SK-N-SH treated with all-trans-retinoic acid at 6 μM for 48 hours (cell line): ENCODE measurements around the gene IL10RA.

Source experiments
- ATAC-seq: fragments of 200-7000 bp; cut with Tn5 transposase; 3 replicates; pipeline ENCODE4 v1.9.1; 2020; ENCODE audit warnings: mild to moderate bottlenecking, moderate library complexity
- ARNTL ChIP-seq: fragments of 450-650 bp; formaldehyde crosslinking; IDR thresholded peaks from 2 replicates; pipeline ENCODE4 v1.5.0; 2020; ENCODE audit warnings: low read depth, mild to moderate bottlenecking, moderate library complexity, borderline replicate concordance
- BACH2 ChIP-seq: fragments of 250-450 bp; sonication (Bioruptor Pico); IDR thresholded peaks from 2 replicates; pipeline ENCODE4 v1.9.0; 2021; ENCODE audit warnings: mild to moderate bottlenecking, borderline replicate concordance
- CSDC2 ChIP-seq: fragments of 250-450 bp; sonication (Bioruptor Pico); IDR thresholded peaks from 2 replicates; pipeline ENCODE4 v1.5.0; 2020; ENCODE audit warnings: mild to moderate bottlenecking, moderate library complexity
- CSRNP3 ChIP-seq: fragments of 250-450 bp; sonication (Bioruptor Pico); IDR thresholded peaks from 2 replicates; pipeline ENCODE4 v1.5.1; 2021; ENCODE audit warnings: mild to moderate bottlenecking, moderate library complexity
- ESRRG ChIP-seq: fragments of 250-450 bp; sonication (Bioruptor Pico); IDR thresholded peaks from 2 replicates; pipeline ENCODE4 v1.6.1; 2021; ENCODE audit warnings: mild to moderate bottlenecking
- GLIS3 ChIP-seq: fragments of 250-450 bp; sonication (Bioruptor Pico); IDR thresholded peaks from 2 replicates; pipeline ENCODE4 v1.5.0; 2020; ENCODE audit warnings: mild to moderate bottlenecking, moderate library complexity
- ISL1 ChIP-seq: fragments of 250-450 bp; sonication (Bioruptor Pico); IDR thresholded peaks from 2 replicates; pipeline ENCODE4 v2.1.2; 2022; ENCODE audit warnings: mild to moderate bottlenecking, moderate library complexity
- POU6F1 ChIP-seq: fragments of 250-450 bp; sonication (Bioruptor Pico); IDR thresholded peaks from 2 replicates; pipeline ENCODE4 v1.8.0; 2021; ENCODE audit warnings: low read depth, mild to moderate bottlenecking, moderate library complexity, borderline replicate concordance
- RARB ChIP-seq: fragments of 250-450 bp; sonication (Bioruptor Pico); IDR thresholded peaks from 2 replicates; pipeline ENCODE4 v1.8.0; 2021; ENCODE audit warnings: mild to moderate bottlenecking, moderate library complexity
- SNAI2 ChIP-seq: fragments of 250-450 bp; sonication (Bioruptor Pico); IDR thresholded peaks from 2 replicates; pipeline ENCODE4 v1.5.0; 2020; ENCODE audit warnings: mild to moderate bottlenecking, moderate library complexity
- TCF4 ChIP-seq: fragments of 250-450 bp; sonication (Bioruptor Pico); IDR thresholded peaks from 2 replicates; pipeline ENCODE4 v1.8.0; 2021; ENCODE audit warnings: mild to moderate bottlenecking, moderate library complexity, borderline replicate concordance
- TOX ChIP-seq: fragments of 250-450 bp; sonication (Bioruptor Pico); IDR thresholded peaks from 2 replicates; pipeline ENCODE4 v1.8.0; 2021; ENCODE audit warnings: mild to moderate bottlenecking, moderate library complexity, borderline replicate concordance
- TSHZ2 ChIP-seq: fragments of 250-450 bp; sonication (Bioruptor Pico); IDR thresholded peaks from 2 replicates; pipeline ENCODE4 v1.5.0; 2020; ENCODE audit warnings: mild to moderate bottlenecking, moderate library complexity
- ZC3H10 ChIP-seq: fragments of 250-450 bp; sonication (Bioruptor Pico); IDR thresholded peaks from 2 replicates; pipeline ENCODE4 v1.5.1; 2021; ENCODE audit warnings: mild to moderate bottlenecking, moderate library complexity
- ZFP30 ChIP-seq: fragments of 450-650 bp; formaldehyde crosslinking; IDR thresholded peaks from 2 replicates; pipeline ENCODE4 v1.5.0; 2022; ENCODE audit warnings: mild to moderate bottlenecking, moderate library complexity
- ZNF70 ChIP-seq: fragments of 450-650 bp; formaldehyde crosslinking; IDR thresholded peaks from 2 replicates; pipeline ENCODE4 v1.5.0; 2020; ENCODE audit warnings: mild to moderate bottlenecking, moderate library complexity
- ZNF8 ChIP-seq: fragments of 450-650 bp; formaldehyde crosslinking; IDR thresholded peaks from 2 replicates; pipeline ENCODE4 v1.5.0; 2020; ENCODE audit warnings: mild to moderate bottlenecking, moderate library complexity

Gene IL10RA

GRCh38 chr11:117999354-117999993, 13.3 kb downstream of the IL10RA start:
- ATAC-seq = no peak
- no peak for TF ChIP-seq ESRRG
- TF ChIP-seq SNAI2 (CRISPR knock-in tag) = no peak
- no peak for TF ChIP-seq GLIS3 (CRISPR knock-in tag)
- TF ChIP-seq TSHZ2 = no peak
- TF ChIP-seq, all 23 proteins: peak for 0

- no peak for ATAC-seq
- no peak for TF ChIP-seq TCF4 (CRISPR knock-in tag)
Measured at GRCh38 chr11:118000067-118000849, 14.1 kb downstream of the IL10RA start.

GRCh38 chr11:118000850-118001228, 14.6 kb downstream of the IL10RA start:
- no peak for TF ChIP-seq ZFP30 (CRISPR knock-in tag)
- TF ChIP-seq TSHZ2 = no peak
- TF ChIP-seq ZNF8 = no peak
- TF ChIP-seq SNAI2 (CRISPR knock-in tag) = no peak
- no peak for TF ChIP-seq CSRNP3 (CRISPR knock-in tag)
- no peak for TF ChIP-seq RARB (CRISPR knock-in tag)
- no peak for TF ChIP-seq TOX
- no peak for TF ChIP-seq ESRRG
- ATAC-seq = no peak

GRCh38 chr11:118001494-118001971, 15.3 kb downstream of the IL10RA start:
- ATAC-seq = no peak
- TF ChIP-seq ARNTL (CRISPR knock-in tag) = no peak
- TF ChIP-seq ZFP30 (CRISPR knock-in tag) = no peak
- TF ChIP-seq ISL1 (CRISPR knock-in tag) = no peak
- TF ChIP-seq CSDC2 (CRISPR knock-in tag) = no peak
- no peak for TF ChIP-seq CSRNP3 (CRISPR knock-in tag)

GRCh38 chr11:118002010-118002540, 15.9 kb downstream of the IL10RA start:
- no peak for ATAC-seq
- TF ChIP-seq CSRNP3 (CRISPR knock-in tag) (no peak), CSDC2 (CRISPR knock-in tag) (no peak), TSHZ2 (no peak), BACH2 (CRISPR knock-in tag) (no peak), POU6F1 (no peak), ZNF70 (no peak), ZC3H10 (CRISPR knock-in tag) (no peak)
